Activated CD4-positive, alpha-beta T cell treated with anti-CD3 and anti-CD28 coated beads for 36 hours (primary cell): ENCODE data around the gene LSP1. TPM values are rescaled to one million over a fixed set of nuclear protein-coding genes. Genes with fewer than 3 reads are reported as not detected.

Experiments used
- ATAC-seq: fragments of 200-7000 bp; cut with Tn5 transposase; one replicate; pipeline ENCODE4 v1.10.0; 2021; ENCODE audit warnings: mild to moderate bottlenecking, moderate library complexity
- CTCF ChIA-PET: fragments of 350-600 bp; sonication (Branson Sonifier 250); formaldehyde crosslinking; loops from one replicate; lab custom pipeline; 2021; ENCODE audit warnings: antibody characterized with exemption; lab: Charles Lee
- POLR2A ChIA-PET: fragments of 350-600 bp; sonication (Branson Sonifier 250); formaldehyde crosslinking; loops from one replicate; lab custom pipeline; 2021; ENCODE audit warnings: antibody characterized with exemption, inconsistent platforms; lab: Charles Lee
- DNase-seq: peaks from one replicate; pipeline ENCODE4 v3.0.0-alpha.2; 2020
- H3K27ac Mint-ChIP-seq: one replicate; pipeline ENCODE4 v1.8.0; 2021; ENCODE audit warnings: mixed read lengths
- H3K27me3 Mint-ChIP-seq: one replicate; pipeline ENCODE4 v1.8.0; 2021; ENCODE audit warnings: mixed read lengths
- H3K36me3 Mint-ChIP-seq: one replicate; pipeline ENCODE4 v1.8.0; 2021; ENCODE audit warnings: low read depth, mixed read lengths
- H3K4me1 Mint-ChIP-seq: one replicate; pipeline ENCODE4 v1.8.0; 2021; ENCODE audit warnings: mixed read lengths
- H3K4me3 Mint-ChIP-seq: one replicate; pipeline ENCODE4 v1.8.0; 2021; ENCODE audit warnings: mild to moderate bottlenecking, moderate library complexity, mixed read lengths
- H3K9me3 Mint-ChIP-seq: one replicate; pipeline ENCODE4 v1.8.0; 2021; ENCODE audit warnings: low read depth, mixed read lengths
- intact Hi-C, 2 experiments: fragments of 100-400 bp; cut with DNase I in 1 of 2; cut with micrococcal nuclease in 1 of 2; formaldehyde crosslinking; loops; one replicate each; pipeline versions ENCODE4 v1.14.2 to v1.15.1; 2022 to 2024; cut with DNase I, micrococcal nuclease
- total RNA-seq, 2 experiments: library from RNA; stranded (reverse); gene quantifications; one replicate each; pipeline ENCODE4 v1.2.3, GENCODE V29; 2021

LSP1 gene
- total RNA-seq, 2 experiments from 2014 or later: 193 to 227 TPM

GRCh38 chr11:1825785-1826451, 27.0 kb upstream of the LSP1 start:
- ChIA-PET CTCF (interaction anchor here (5.0 kb wide), 1 partner anchor 133 kb away, joined by 26 read pairs; no protein-coding TSS in a partner anchor), POLR2A (no interaction called here)
- no peak for ATAC-seq
- Mint-ChIP-seq H3K27me3 (no peaks in the 10 kb centered on the region), H3K9me3 (no peaks in the 10 kb centered on the region), H3K27ac (no peak overlapping the region), H3K36me3 (no peaks in the 10 kb centered on the region), H3K4me3 (no peak overlapping the region), H3K4me1 (no peaks in the 10 kb centered on the region)
- intact Hi-C loops: no loop called here
- no peak for DNase-seq

DNA sequence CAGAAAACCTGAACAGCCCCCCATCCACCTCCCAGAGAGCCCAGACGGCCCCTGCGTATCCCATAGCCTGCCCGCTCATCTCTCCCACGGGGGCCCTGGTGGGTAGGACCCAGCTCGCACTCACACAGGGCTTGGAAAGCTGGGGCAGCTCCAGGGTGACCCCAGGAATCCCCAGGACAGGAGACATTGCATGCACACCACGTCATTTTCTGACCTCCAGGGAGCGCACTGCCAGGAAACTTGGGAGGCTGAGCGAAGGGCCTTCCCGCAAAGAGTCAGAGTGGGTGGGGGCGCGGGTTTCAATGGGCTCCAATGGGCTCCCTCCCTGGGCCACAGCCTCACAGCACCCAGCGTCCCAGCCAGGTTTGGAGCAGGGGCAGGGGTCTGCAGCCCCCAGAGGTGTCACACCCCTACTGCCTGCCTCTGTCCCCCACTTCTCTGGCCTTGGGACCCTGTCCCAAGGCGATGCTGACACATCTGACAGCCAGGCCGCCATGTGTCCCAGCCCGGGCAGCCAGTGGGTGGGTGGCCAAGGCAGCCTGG, 26.3 kb upstream of the LSP1 start:
- DNase-seq: no peak
- H3K4me1 Mint-ChIP-seq: no peaks in the 10 kb centered on the region
- H3K27ac Mint-ChIP-seq: no peak overlapping the region
- intact Hi-C loops: no loop called here
- CTCF ChIA-PET: interaction anchor here (2.7 to 5.0 kb wide), 2 partner anchors 133 to 134 kb away, joined by 15 to 26 read pairs; no protein-coding TSS in a partner anchor
- H3K4me3 Mint-ChIP-seq: no peak overlapping the region
- ATAC-seq: no peak
- H3K27me3 Mint-ChIP-seq: no peaks in the 10 kb centered on the region
- H3K9me3 Mint-ChIP-seq: no peaks in the 10 kb centered on the region
- no peaks in the 10 kb centered on the region for H3K36me3 Mint-ChIP-seq
- POLR2A ChIA-PET: no interaction called here

- CTCF ChIA-PET: interaction anchor here (1.1 to 2.7 kb wide), 2 partner anchors 134 to 174 kb away, joined by 3 to 15 read pairs; no protein-coding TSS in a partner anchor
- no peaks in the 10 kb centered on the region for H3K36me3 Mint-ChIP-seq
- H3K4me1 Mint-ChIP-seq: no peaks in the 10 kb centered on the region
- intact Hi-C loops: no loop called here
- no peaks in the 10 kb centered on the region for H3K27me3 Mint-ChIP-seq
- no peak for DNase-seq
- POLR2A ChIA-PET: no interaction called here
- no peaks in the 10 kb centered on the region for H3K9me3 Mint-ChIP-seq
- no peak overlapping the region for H3K27ac Mint-ChIP-seq
- ATAC-seq: no peak
- no peak overlapping the region for H3K4me3 Mint-ChIP-seq
Measured at GRCh38 chr11:1827095-1827813, 25.6 kb upstream of the LSP1 start.

GRCh38 chr11:1827931-1828330, 25.0 kb upstream of the LSP1 start:
- Mint-ChIP-seq H3K27me3 (no peaks in the 10 kb centered on the region), H3K27ac (no peak overlapping the region), H3K4me3 (no peak overlapping the region), H3K9me3 (no peaks in the 10 kb centered on the region), H3K36me3 (no peaks in the 10 kb centered on the region), H3K4me1 (no peaks in the 10 kb centered on the region)
- intact Hi-C loops: no loop called here
- POLR2A ChIA-PET: no interaction called here
- no peak for DNase-seq
- no peak for ATAC-seq
- CTCF ChIA-PET: interaction anchor here (0.9 to 2.7 kb wide), 3 partner anchors 135 to 175 kb away, joined by 3 to 15 read pairs (median 3); no protein-coding TSS in a partner anchor

- no peak overlapping the region for H3K27ac Mint-ChIP-seq
- POLR2A ChIA-PET: no interaction called here
- intact Hi-C loops: no loop called here
- no peaks in the 10 kb centered on the region for H3K9me3 Mint-ChIP-seq
- H3K27me3 Mint-ChIP-seq: no peaks in the 10 kb centered on the region
- no peaks in the 10 kb centered on the region for H3K4me1 Mint-ChIP-seq
- no peaks in the 10 kb centered on the region for H3K36me3 Mint-ChIP-seq
- H3K4me3 Mint-ChIP-seq: no peak overlapping the region
- CTCF ChIA-PET: interaction anchor here (0.9 to 2.7 kb wide), 2 partner anchors 135 to 176 kb away, joined by 3 to 15 read pairs; no protein-coding TSS in a partner anchor
- DNase-seq (no peak), ATAC-seq (no peak)
Measured at GRCh38 chr11:1828542-1828941, 24.3 kb upstream of the LSP1 start.

DNA sequence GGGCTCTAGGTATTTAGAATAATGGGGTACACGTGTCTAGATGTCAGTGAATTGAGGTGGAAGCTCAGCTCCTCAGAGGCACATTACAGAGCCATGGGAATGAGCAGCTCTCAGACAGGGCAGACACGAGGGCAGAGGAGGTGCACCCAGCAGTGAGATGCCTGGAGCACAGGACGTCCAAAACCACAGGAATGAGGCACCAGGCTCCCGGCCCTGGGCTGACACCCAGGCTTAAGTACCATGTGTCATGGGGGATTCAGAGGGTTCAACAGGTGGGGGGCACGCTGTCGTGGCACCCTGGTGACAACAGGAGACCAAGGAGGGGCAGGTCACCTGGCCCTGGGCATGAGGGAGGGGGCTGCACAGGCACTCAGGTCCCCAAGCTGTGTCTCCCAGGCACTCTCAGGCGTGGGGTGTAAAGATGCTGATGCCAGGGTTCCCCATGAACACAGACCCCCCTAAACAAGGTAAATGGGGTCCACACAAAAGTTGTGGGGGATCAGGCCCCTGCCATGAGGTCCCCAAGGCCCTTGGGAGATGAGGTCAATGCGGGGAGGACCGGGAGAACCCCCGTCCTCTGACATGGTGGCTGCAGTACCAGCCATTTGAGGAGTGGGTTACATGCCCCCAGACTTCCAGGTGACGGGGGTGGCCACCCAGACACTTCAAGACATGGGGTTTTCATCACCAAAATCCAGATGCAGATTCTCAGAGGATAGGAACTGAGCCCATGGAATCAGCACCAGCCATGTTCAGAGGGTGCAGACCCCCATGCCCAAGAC, 23.7 kb upstream of the LSP1 start:
- intact Hi-C loops: no loop called here
- Mint-ChIP-seq H3K9me3 (no peaks in the 10 kb centered on the region), H3K36me3 (no peaks in the 10 kb centered on the region), H3K4me1 (no peaks in the 10 kb centered on the region), H3K27me3 (no peaks in the 10 kb centered on the region), H3K27ac (no peak overlapping the region), H3K4me3 (no peak overlapping the region)
- ATAC-seq (no peak), DNase-seq (no peak)
- POLR2A ChIA-PET: no interaction called here
- CTCF ChIA-PET: interaction anchor here (1.0 to 7.8 kb wide), 3 partner anchors 136 to 177 kb away, joined by 3 to 181 read pairs (median 15); no protein-coding TSS in a partner anchor

DNA sequence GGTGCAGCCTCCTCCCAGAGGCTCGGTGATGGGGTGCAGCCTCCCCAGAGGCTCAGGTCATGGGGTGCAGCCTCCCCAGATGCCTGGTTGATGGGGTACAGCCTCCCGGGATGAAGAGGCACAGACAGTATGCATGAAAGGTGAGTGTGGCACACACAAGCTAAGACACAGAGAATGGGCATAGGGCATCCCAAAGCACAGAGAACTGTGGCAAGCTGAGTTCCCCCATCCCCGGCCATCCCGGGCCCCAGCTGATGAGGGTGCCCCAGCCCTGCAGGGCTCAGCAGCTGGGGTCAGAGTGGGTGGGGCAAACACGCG, 22.9 kb upstream of the LSP1 start:
- Mint-ChIP-seq H3K27ac (no peak overlapping the region), H3K4me3 (no peak overlapping the region), H3K27me3 (no peaks in the 10 kb centered on the region), H3K36me3 (no peaks in the 10 kb centered on the region), H3K4me1 (no peaks in the 10 kb centered on the region), H3K9me3 (no peaks in the 10 kb centered on the region)
- ChIA-PET CTCF (interaction anchor here (1.0 to 7.8 kb wide), 2 partner anchors 137 to 177 kb away, joined by 3 to 181 read pairs; no protein-coding TSS in a partner anchor), POLR2A (no interaction called here)
- intact Hi-C loops: no loop called here
- ATAC-seq (no peak), DNase-seq (no peak)

- no peaks in the 10 kb centered on the region for H3K9me3 Mint-ChIP-seq
- no peaks in the 10 kb centered on the region for H3K27me3 Mint-ChIP-seq
- H3K4me1 Mint-ChIP-seq: no peaks in the 10 kb centered on the region
- ChIA-PET CTCF (interaction anchor here (1.0 to 7.8 kb wide), 4 partner anchors 8 to 191 kb away, joined by 3 to 181 read pairs (median 3); no protein-coding TSS in a partner anchor), POLR2A (no interaction called here)
- H3K27ac Mint-ChIP-seq: no peak overlapping the region
- no peak for DNase-seq
- no peak overlapping the region for H3K4me3 Mint-ChIP-seq
- H3K36me3 Mint-ChIP-seq: no peaks in the 10 kb centered on the region
- ATAC-seq: no peak
- intact Hi-C loops: no loop called here
Measured at GRCh38 chr11:1830322-1831223, 22.3 kb upstream of the LSP1 start.

DNA sequence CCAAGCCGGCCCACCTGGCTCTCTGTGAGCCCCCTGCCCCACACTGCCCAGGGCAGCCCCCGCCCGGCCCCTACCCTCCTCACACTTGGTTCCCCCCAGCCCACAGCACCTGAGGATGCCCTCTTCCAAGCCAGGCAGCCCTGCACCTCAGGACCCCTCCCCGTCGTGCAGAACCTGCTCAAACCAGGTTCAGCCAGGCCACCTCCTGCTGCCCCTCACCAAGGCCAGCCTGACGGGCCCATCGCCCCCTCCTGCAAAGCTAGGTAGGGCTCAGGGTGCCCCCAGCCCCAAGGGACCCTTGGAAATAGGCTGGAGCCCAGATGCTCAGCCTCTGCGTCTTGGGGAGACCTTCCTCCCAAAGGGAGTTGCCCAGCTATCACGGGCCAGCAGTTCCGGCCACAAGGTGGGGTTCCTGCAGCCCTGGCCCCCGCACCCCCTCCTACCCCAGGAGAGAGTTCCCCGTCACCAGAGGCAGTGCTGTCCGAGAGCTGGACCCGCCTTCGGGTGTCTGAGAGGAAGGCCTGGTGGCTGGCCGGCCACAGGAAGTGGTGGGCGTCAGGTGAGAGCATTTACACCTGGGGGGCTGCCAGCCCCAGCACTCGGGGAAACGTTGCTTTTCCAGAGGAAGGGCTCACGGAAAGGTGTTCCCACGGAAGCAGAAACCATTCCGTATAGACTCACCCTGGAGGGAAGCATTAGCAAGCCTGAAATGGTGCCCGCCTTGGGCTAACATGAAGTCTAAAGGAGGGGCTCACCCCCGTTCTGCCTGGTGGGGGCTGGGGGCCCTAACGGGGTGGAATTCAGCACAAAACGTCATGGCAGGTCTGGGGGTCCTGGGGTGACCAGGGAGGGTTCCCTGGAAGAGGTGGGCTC, 21.3 kb upstream of the LSP1 start:
- POLR2A ChIA-PET: no interaction called here
- H3K36me3 Mint-ChIP-seq: no peaks in the 10 kb centered on the region
- H3K9me3 Mint-ChIP-seq: no peaks in the 10 kb centered on the region
- no peaks in the 10 kb centered on the region for H3K27me3 Mint-ChIP-seq
- no peak overlapping the region for H3K27ac Mint-ChIP-seq
- ATAC-seq (no peak), DNase-seq (no peak)
- CTCF ChIA-PET: interaction anchor here (0.6 to 7.8 kb wide), 8 partner anchors 9 to 320 kb away, joined by 3 to 181 read pairs (median 13); no protein-coding TSS in a partner anchor
- no peak overlapping the region for H3K4me3 Mint-ChIP-seq
- no peaks in the 10 kb centered on the region for H3K4me1 Mint-ChIP-seq
- intact Hi-C loops: loop anchor here (1.0 to 2.0 kb wide), 4 partner anchors 137 to 179 kb away; no protein-coding TSS in a partner anchor
